Neural cell (in vitro differentiated cells): Measurements from ENCODE around the gene CD47. TPM values are rescaled to one million over a fixed set of nuclear protein-coding genes. Genes with fewer than 3 reads are reported as not detected.

Experiments
- H2AFZ ChIP-seq: fragments of 200-600, 300-800 bp; sonication (generic), shearing (Covaris generic); 2 replicates; pipeline ENCODE4 v1.6.0; 2014; ENCODE audit warnings: low read depth, mild to moderate bottlenecking, antibody characterized with exemption, low read length, moderate library complexity
- H3F3A ChIP-seq: fragments of 200-600 bp; shearing (Covaris generic); 2 replicates; pipeline ENCODE4 v1.6.1; 2016; ENCODE audit warnings: mild to moderate bottlenecking, moderate library complexity, mixed read lengths, antibody characterized with exemption, low read length; ENCODE audit not compliant: insufficient read depth, poor library complexity, severe bottlenecking
- H3K27ac ChIP-seq: fragments of 200-600, 300-800 bp; sonication (generic), shearing (Covaris generic); 2 replicates; pipeline ENCODE4 v1.5.1; 2014; ENCODE audit warnings: mild to moderate bottlenecking, low read length, moderate library complexity
- H3K27me3 ChIP-seq: fragments of 300-800, 200-600 bp; sonication (generic), shearing (Covaris generic); 2 replicates; pipeline ENCODE4 v1.6.0; 2014; ENCODE audit warnings: mild to moderate bottlenecking, low read depth, low read length, moderate library complexity; ENCODE audit not compliant: insufficient read depth
- H3K36me3 ChIP-seq: fragments of 300-800, 200-600 bp; sonication (generic), shearing (Covaris generic); 2 replicates; pipeline ENCODE4 v1.5.1; 2014; ENCODE audit warnings: mild to moderate bottlenecking, antibody characterized with exemption, low read length, moderate library complexity; ENCODE audit not compliant: insufficient read depth
- H3K4me2 ChIP-seq: fragments of 300-800, 200-600 bp; sonication (generic), shearing (Covaris generic); 2 replicates; pipeline ENCODE4 v1.6.0; 2014; ENCODE audit warnings: mild to moderate bottlenecking, low read length
- H3K4me3 ChIP-seq: fragments of 300-800, 200-600 bp; sonication (generic), shearing (Covaris generic); 2 replicates; pipeline ENCODE4 v1.5.1; 2014; ENCODE audit warnings: mild to moderate bottlenecking, low read length, moderate library complexity
- H3K79me2 ChIP-seq: fragments of 200-600 bp; shearing (Covaris generic); replicated peaks from 2 replicates; pipeline ENCODE4 v1.6.0; 2014; ENCODE audit warnings: mild to moderate bottlenecking, low read length, moderate library complexity; ENCODE audit not compliant: insufficient read depth
- H3K9ac ChIP-seq: fragments of 300-800, 200-600 bp; sonication (generic), shearing (Covaris generic); 2 replicates; pipeline ENCODE4 v1.6.1; 2016; ENCODE audit warnings: mild to moderate bottlenecking, low read length, mixed read lengths
- H3K9me2 ChIP-seq: fragments of 200-600 bp; shearing (Covaris generic); 2 replicates; pipeline ENCODE4 v1.6.1; 2016; ENCODE audit warnings: mild to moderate bottlenecking, low read length, mixed read lengths; ENCODE audit not compliant: insufficient read depth
- H3K9me3 ChIP-seq: fragments of 200-600, 300-800 bp; sonication (generic), shearing (Covaris generic); 2 replicates; pipeline ENCODE4 v1.6.1; 2016; ENCODE audit warnings: mild to moderate bottlenecking, mixed run types, low read length, moderate library complexity, mixed read lengths
- H4K20me1 ChIP-seq: fragments of 200-600 bp; shearing (Covaris generic); 2 replicates; pipeline ENCODE4 v1.6.1; 2016; ENCODE audit warnings: mild to moderate bottlenecking, mixed run types; ENCODE audit not compliant: insufficient read depth
- EP300 ChIP-seq: fragments of 450-650 bp; conservative IDR thresholded peaks from 2 replicates; pipeline ENCODE4 v1.6.1; 2014; ENCODE audit warnings: antibody characterized with exemption, mild to moderate bottlenecking, moderate library complexity; ENCODE audit not compliant: poor library complexity, severe bottlenecking
- EZH2 ChIP-seq: fragments of 200-600, 300-800 bp; shearing (Covaris generic), sonication (generic); IDR thresholded peaks from 2 replicates; pipeline ENCODE4 v1.6.1; 2014; ENCODE audit warnings: antibody characterized with exemption, low read length, borderline replicate concordance, mild to moderate bottlenecking; ENCODE audit not compliant: insufficient read depth, poor library complexity, severe bottlenecking
- MXI1 ChIP-seq: fragments of 450-650 bp; conservative IDR thresholded peaks from 2 replicates; pipeline ENCODE4 v1.6.1; 2014; ENCODE audit warnings: antibody characterized with exemption, mild to moderate bottlenecking; ENCODE audit not compliant: poor library complexity, severe bottlenecking
- POLR2AphosphoS5 ChIP-seq: IDR thresholded peaks from 2 replicates; pipeline ENCODE4 v1.6.1; 2012
- RAD21 ChIP-seq: fragments of 450-650 bp; conservative IDR thresholded peaks from 2 replicates; pipeline ENCODE4 v1.6.1; 2014; ENCODE audit warnings: antibody characterized with exemption, mild to moderate bottlenecking, moderate library complexity
- SMC3 ChIP-seq: fragments of 450-650 bp; conservative IDR thresholded peaks from 2 replicates; pipeline ENCODE4 v1.6.1; 2014; ENCODE audit warnings: antibody characterized with exemption, mild to moderate bottlenecking, moderate library complexity; ENCODE audit not compliant: poor library complexity
- TAF1 ChIP-seq: IDR thresholded peaks from 2 replicates; pipeline ENCODE4 v1.6.1; 2012; ENCODE audit warnings: low read depth
- polyA plus RNA-seq: library from polyadenylated mRNA; depleted of rRNA; stranded (reverse); fragments of >200 nt; gene quantifications from 2 replicates; pipeline ENCODE4 v1.2.3, GENCODE V29; 2014
- TF ChIP-seq, protein P1 (sequence below): IDR thresholded peaks from 2 replicates; pipeline ENCODE4 v1.6.1; 2012; ENCODE audit warnings: borderline replicate concordance
- TF ChIP-seq, protein P2 (sequence below): fragments of 450-650 bp; IDR thresholded peaks from 2 replicates; pipeline ENCODE4 v1.5.1; 2014; ENCODE audit warnings: antibody characterized with exemption, mild to moderate bottlenecking, moderate library complexity; ENCODE audit not compliant: poor library complexity, severe bottlenecking

CD47 gene
- polyA plus RNA-seq, 1 donor from 2014 or later = 128 TPM

DNA sequence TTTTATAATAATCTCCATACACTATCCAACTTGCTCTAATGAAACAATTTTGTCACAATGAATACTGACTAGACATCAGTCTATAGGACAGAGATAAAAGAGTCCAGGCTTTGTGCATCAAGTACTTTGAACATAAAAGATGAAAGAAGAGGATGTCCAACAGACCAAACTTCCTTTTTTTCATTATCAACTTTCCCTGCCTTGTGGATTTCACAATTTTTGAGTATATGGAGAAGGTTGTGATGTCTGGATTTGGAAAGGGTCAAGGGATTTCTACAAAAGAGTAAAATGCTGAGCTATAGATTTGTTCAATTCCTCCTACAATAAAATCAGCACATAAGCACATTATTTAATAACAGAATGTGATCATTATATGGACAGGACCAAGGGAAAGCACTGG is 25.7 kb downstream of the CD47 start:
- H3K9me2 ChIP-seq = no peaks in the 10 kb centered on the region
- H2AFZ ChIP-seq = no peak overlapping the region
- H3K27me3 ChIP-seq = no peaks in the 10 kb centered on the region
- no peak overlapping the region for H3K4me2 ChIP-seq
- H3K79me2 ChIP-seq = no peaks in the 10 kb centered on the region
- peaks cover 7% of the 10 kb centered on the region for H3K36me3 ChIP-seq
- TF ChIP-seq, protein P1, sequence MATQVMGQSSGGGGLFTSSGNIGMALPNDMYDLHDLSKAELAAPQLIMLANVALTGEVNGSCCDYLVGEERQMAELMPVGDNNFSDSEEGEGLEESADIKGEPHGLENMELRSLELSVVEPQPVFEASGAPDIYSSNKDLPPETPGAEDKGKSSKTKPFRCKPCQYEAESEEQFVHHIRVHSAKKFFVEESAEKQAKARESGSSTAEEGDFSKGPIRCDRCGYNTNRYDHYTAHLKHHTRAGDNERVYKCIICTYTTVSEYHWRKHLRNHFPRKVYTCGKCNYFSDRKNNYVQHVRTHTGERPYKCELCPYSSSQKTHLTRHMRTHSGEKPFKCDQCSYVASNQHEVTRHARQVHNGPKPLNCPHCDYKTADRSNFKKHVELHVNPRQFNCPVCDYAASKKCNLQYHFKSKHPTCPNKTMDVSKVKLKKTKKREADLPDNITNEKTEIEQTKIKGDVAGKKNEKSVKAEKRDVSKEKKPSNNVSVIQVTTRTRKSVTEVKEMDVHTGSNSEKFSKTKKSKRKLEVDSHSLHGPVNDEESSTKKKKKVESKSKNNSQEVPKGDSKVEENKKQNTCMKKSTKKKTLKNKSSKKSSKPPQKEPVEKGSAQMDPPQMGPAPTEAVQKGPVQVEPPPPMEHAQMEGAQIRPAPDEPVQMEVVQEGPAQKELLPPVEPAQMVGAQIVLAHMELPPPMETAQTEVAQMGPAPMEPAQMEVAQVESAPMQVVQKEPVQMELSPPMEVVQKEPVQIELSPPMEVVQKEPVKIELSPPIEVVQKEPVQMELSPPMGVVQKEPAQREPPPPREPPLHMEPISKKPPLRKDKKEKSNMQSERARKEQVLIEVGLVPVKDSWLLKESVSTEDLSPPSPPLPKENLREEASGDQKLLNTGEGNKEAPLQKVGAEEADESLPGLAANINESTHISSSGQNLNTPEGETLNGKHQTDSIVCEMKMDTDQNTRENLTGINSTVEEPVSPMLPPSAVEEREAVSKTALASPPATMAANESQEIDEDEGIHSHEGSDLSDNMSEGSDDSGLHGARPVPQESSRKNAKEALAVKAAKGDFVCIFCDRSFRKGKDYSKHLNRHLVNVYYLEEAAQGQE = no peak
- TF ChIP-seq EZH2 = no peak
- no peak for TF ChIP-seq EP300
- TF ChIP-seq MXI1 = no peak
- no peak for TF ChIP-seq TAF1
- H3K9me3 ChIP-seq = no peaks in the 10 kb centered on the region
- H3K27ac ChIP-seq = no peak overlapping the region
- H3K9ac ChIP-seq = no peak overlapping the region
- no peaks in the 10 kb centered on the region for H3F3A ChIP-seq
- no peaks in the 10 kb centered on the region for H4K20me1 ChIP-seq
- H3K4me3 ChIP-seq = no peak overlapping the region

GRCh38 chr3:108064293-108064887 is 26.4 kb downstream of the CD47 start:
- H3K27me3 ChIP-seq = no peaks in the 10 kb centered on the region
- H3K9ac ChIP-seq = no peak overlapping the region
- no peak overlapping the region for H3K4me2 ChIP-seq
- no peaks in the 10 kb centered on the region for H3F3A ChIP-seq
- H3K79me2 ChIP-seq = no peaks in the 10 kb centered on the region
- TF ChIP-seq MXI1 (no peak), EZH2 (no peak), SMC3 (no peak), POLR2AphosphoS5 (no peak), TAF1 (no peak), EP300 (no peak), RAD21 (no peak)
- TF ChIP-seq, protein P1 = no peak
- TF ChIP-seq, protein P2, sequence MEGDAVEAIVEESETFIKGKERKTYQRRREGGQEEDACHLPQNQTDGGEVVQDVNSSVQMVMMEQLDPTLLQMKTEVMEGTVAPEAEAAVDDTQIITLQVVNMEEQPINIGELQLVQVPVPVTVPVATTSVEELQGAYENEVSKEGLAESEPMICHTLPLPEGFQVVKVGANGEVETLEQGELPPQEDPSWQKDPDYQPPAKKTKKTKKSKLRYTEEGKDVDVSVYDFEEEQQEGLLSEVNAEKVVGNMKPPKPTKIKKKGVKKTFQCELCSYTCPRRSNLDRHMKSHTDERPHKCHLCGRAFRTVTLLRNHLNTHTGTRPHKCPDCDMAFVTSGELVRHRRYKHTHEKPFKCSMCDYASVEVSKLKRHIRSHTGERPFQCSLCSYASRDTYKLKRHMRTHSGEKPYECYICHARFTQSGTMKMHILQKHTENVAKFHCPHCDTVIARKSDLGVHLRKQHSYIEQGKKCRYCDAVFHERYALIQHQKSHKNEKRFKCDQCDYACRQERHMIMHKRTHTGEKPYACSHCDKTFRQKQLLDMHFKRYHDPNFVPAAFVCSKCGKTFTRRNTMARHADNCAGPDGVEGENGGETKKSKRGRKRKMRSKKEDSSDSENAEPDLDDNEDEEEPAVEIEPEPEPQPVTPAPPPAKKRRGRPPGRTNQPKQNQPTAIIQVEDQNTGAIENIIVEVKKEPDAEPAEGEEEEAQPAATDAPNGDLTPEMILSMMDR = no peak
- H4K20me1 ChIP-seq = no peaks in the 10 kb centered on the region
- no peak overlapping the region for H3K27ac ChIP-seq
- H3K4me3 ChIP-seq = no peak overlapping the region
- H3K9me2 ChIP-seq = no peaks in the 10 kb centered on the region
- no peaks in the 10 kb centered on the region for H3K9me3 ChIP-seq
- peaks cover 7% of the 10 kb centered on the region for H3K36me3 ChIP-seq
- H2AFZ ChIP-seq = no peak overlapping the region
